ENCODE results near the gene FCRL5.
"Not testable (repeated sequence)": the region's sequence is repeated elsewhere in the genome, so short reads cannot be mapped to it uniquely, and the experiment has no call there.

Gene FCRL5

GRCh38 chr1:157487096-157487495 is 65.2 kb downstream of the FCRL5 start:
- no peak for DNase-seq

GRCh38 chr1:157486400-157486799 is 65.9 kb downstream of the FCRL5 start:
- DNase-seq, result not testable (repeated sequence)

GRCh38 chr1:157485793-157486192 is 66.5 kb downstream of the FCRL5 start:
- no peak for DNase-seq

GRCh38 chr1:157484573-157484972 is 67.7 kb downstream of the FCRL5 start:
- DNase-seq, result no peak

- no peak for DNase-seq
Observed at GRCh38 chr1:157483635-157484034, 68.7 kb downstream of the FCRL5 start.

GRCh38 chr1:157482717-157483116 is 69.6 kb downstream of the FCRL5 start:
- no peak for DNase-seq

GRCh38 chr1:157482174-157482573 is 70.1 kb downstream of the FCRL5 start:
- DNase-seq, result no peak

GRCh38 chr1:157478030-157478429 is 74.3 kb downstream of the FCRL5 start:
- no peak for DNase-seq

GRCh38 chr1:157477419-157477818 is 74.9 kb downstream of the FCRL5 start:
- DNase-seq, result no peak

- DNase-seq, result no peak
Observed at GRCh38 chr1:157472959-157473358, 79.4 kb downstream of the FCRL5 start.

GRCh38 chr1:157472056-157472701 is 80.1 kb downstream of the FCRL5 start:
- no peak for DNase-seq

GRCh38 chr1:157471531-157471930 is 80.8 kb downstream of the FCRL5 start:
- DNase-seq, result no peak

- no peak for DNase-seq
Observed at GRCh38 chr1:157469752-157470675, 82.3 kb downstream of the FCRL5 start.

- no peak for DNase-seq
Observed at GRCh38 chr1:157469300-157469699, 83.0 kb downstream of the FCRL5 start.

- DNase-seq, result no peak
Observed at GRCh38 chr1:157466011-157466410, 86.3 kb downstream of the FCRL5 start.

Measured in activated CD4-positive, alpha-beta T cell treated with anti-CD3 and anti-CD28 coated beads for 1 hour (primary cell).